Spleen (tissue), 11 donors: ENCODE results near the gene ABI3BP. TPM values are rescaled to one million over a fixed set of nuclear protein-coding genes. Genes with fewer than 3 reads are reported as not detected.

Experiments used
- DNase-seq: peaks from one replicate; pipeline ENCODE4 v3.0.0-alpha.2; 2020
- H3K27ac ChIP-seq, 8 donors: fragments of 200-600 bp; sonication (generic) in 7 of 8; 1 replicate in 4 of 8; 2 replicates in 4 of 8; pipeline versions ENCODE4 v1.5.0 to v1.8.0; 2016 to 2021; ENCODE audit warnings: inconsistent platforms in 4 of 8, mild to moderate bottlenecking in 4 of 8, moderate library complexity in 1 of 8
- H3K27me3 ChIP-seq, 7 donors: fragments of 200-600 bp; sonication (generic) in 6 of 7; replicated peaks in 1 of 7; 1 replicate in 4 of 7; 2 replicates in 3 of 7; pipeline versions ENCODE4 v1.5.0 to v1.8.0; 2016 to 2021; ENCODE audit warnings: inconsistent platforms in 3 of 7, mild to moderate bottlenecking in 1 of 7
- H3K36me3 ChIP-seq, 6 donors: fragments of 200-600 bp; sonication (generic) in 5 of 6; 1 replicate in 4 of 6; 2 replicates in 2 of 6; pipeline versions ENCODE4 v1.5.0 to v1.8.0; 2016 to 2021; ENCODE audit warnings: inconsistent platforms in 2 of 6
- H3K4me1 ChIP-seq, 6 donors: fragments of 200-600 bp; sonication (generic) in 5 of 6; 1 replicate in 3 of 6; 2 replicates in 3 of 6; pipeline versions ENCODE4 v1.5.0 to v1.8.0; 2016 to 2021; ENCODE audit warnings: inconsistent platforms in 3 of 6
- H3K4me3 ChIP-seq, 8 donors: fragments of 200-600 bp; sonication (generic) in 7 of 8; 1 replicate in 4 of 8; 2 replicates in 4 of 8; pipeline versions ENCODE4 v1.5.0 to v1.8.0; 2016 to 2021; ENCODE audit warnings: inconsistent platforms in 4 of 8, mild to moderate bottlenecking in 4 of 8, moderate library complexity in 2 of 8
- H3K9me3 ChIP-seq, 8 donors: fragments of 200-600 bp; sonication (generic) in 7 of 8; 1 replicate in 4 of 8; 2 replicates in 4 of 8; pipeline versions ENCODE4 v1.5.0 to v1.8.0; 2016 to 2021; ENCODE audit warnings: inconsistent platforms in 4 of 8
- CTCF ChIP-seq, 11 experiments: fragments of 200-600 bp in 7 of 11; fragments of 450-650 bp in 4 of 11; sonication (generic) in 4 of 11; IDR thresholded peaks in 8 of 11; conservative IDR thresholded peaks in 3 of 11; 1 replicate in 7 of 11; 2 replicates in 4 of 11; pipeline versions ENCODE4 v1.4.0 to v1.8.0; 2016 to 2021; ENCODE audit warnings: antibody characterized with exemption in 11 of 11, inconsistent platforms in 4 of 11, mild to moderate bottlenecking in 1 of 11
- POLR2A ChIP-seq, 3 donors: fragments of 450-650 bp; IDR thresholded peaks; one replicate each; pipeline ENCODE4 v1.5.1; 2017; ENCODE audit warnings: antibody characterized with exemption in 3 of 3, mild to moderate bottlenecking in 1 of 3
- POLR2AphosphoS5 ChIP-seq, 3 donors: sonication (generic); formaldehyde crosslinking; IDR thresholded peaks; one replicate each; pipeline ENCODE4 v1.5.1; 2017; ENCODE audit warnings: antibody characterized with exemption in 3 of 3
- WGBS, 5 donors: extraction: QIAGEN DNeasy Blood & Tissue Kit in 3 of 5; methylation state at CpG; one replicate each; pipeline versions ENCODE4 v1.1.5 to v1.1.7; 2013 to 2018; 5-methylcytosine and 5-hydroxymethylcytosine counted together
- intact Hi-C: fragments of 100-400 bp; cut with DNase I; formaldehyde crosslinking; loops from one replicate; pipeline ENCODE4 v1.15.0; 2023; ENCODE audit warnings: low total_unique reads
- polyA plus RNA-seq, 3 donors: library from polyadenylated mRNA; stranded (reverse); fragments of 200-250 nt; gene quantifications; one replicate each; pipeline ENCODE4 v1.2.1, GENCODE V29; 2013
- total RNA-seq, 7 donors: library from RNA; depleted of rRNA in 3 of 7; stranded (reverse); fragments of >200 nt in 3 of 7; fragmentation: NEBNext Ultra II Directional in 4 of 7; extraction: Animal tissue kit (Norgen Biotek cat#: 25700) in 4 of 7; gene quantifications; one replicate each; pipeline versions ENCODE4 v1.1.0 to v1.2.1, GENCODE V29; 2016 to 2021
- donor health status: healthy with polysubstance abuse.
- donor health status: DM: no; HTN: no; CAD: no; lungs with moderate emphysema.
- donor health status: DM: no; HTN: no; CAD: no.
- donor health status: Bipolar disorder and iron deficiency.
- donor health status: healthy.
- donor health status: DM: no; HTN: no; CAD: no.
- donor health status: DM: yes; HTN: yes; CAD: no.

ABI3BP gene
- total and polyA plus RNA-seq, 10 donors, result 4.2 to 29.9 (median 16.3) TPM

- Histone ChIP-seq H3K36me3 (peaks cover 0 to 45% (median 20%) of the 10 kb centered on the region in 6 donors), H3K4me1 (no peaks in the 10 kb centered on the region), H3K27ac (no peak overlapping the region), H3K9me3 (no peaks in the 10 kb centered on the region), H3K4me3 (no peak overlapping the region), H3K27me3 (no peaks in the 10 kb centered on the region)
- 67 to 96% (median 79%) methylated on average over 2 of the region's 2 CpGs for WGBS, 5 donors
- no peak for DNase-seq
- intact Hi-C loops, result no loop called here
- no peak for TF ChIP-seq CTCF (IDR thresholded peaks at IDR 0.05 in 8 of 11, conservative IDR thresholded peaks at IDR 0.05 in 3 of 11)
- no peak for TF ChIP-seq POLR2AphosphoS5 (IDR thresholded peaks at IDR 0.05)
- TF ChIP-seq POLR2A (IDR thresholded peaks at IDR 0.05), result no peak
These were observed 236.8 kb downstream of the ABI3BP start for GRCh38 chr3:100756441-100756840.

GRCh38 chr3:100754563-100755334, 238.5 kb downstream of the ABI3BP start:
- Histone ChIP-seq H3K36me3 (peaks cover 0 to 62% (median 35%) of the 10 kb centered on the region in 6 donors), H3K27ac (no peak overlapping the region), H3K27me3 (no peaks in the 10 kb centered on the region), H3K9me3 (no peaks in the 10 kb centered on the region), H3K4me3 (no peak overlapping the region), H3K4me1 (no peaks in the 10 kb centered on the region)
- intact Hi-C loops, result no loop called here
- TF ChIP-seq POLR2A (IDR thresholded peaks at IDR 0.05), result no peak
- no peak for TF ChIP-seq POLR2AphosphoS5 (IDR thresholded peaks at IDR 0.05)
- no peak for TF ChIP-seq CTCF (IDR thresholded peaks at IDR 0.05 in 8 of 11, conservative IDR thresholded peaks at IDR 0.05 in 3 of 11)
- DNase-seq, result no peak
- 74 to 93% (median 76%) methylated on average over 3 of the region's 3 CpGs for WGBS, 5 donors

- peaks cover 0 to 71% (median 41%) of the 10 kb centered on the region in 6 donors for H3K36me3 ChIP-seq
- 91 to 99% (median 95%) methylated on average over 2 of the region's 2 CpGs for WGBS, 5 donors
These were observed 239.4 kb downstream of the ABI3BP start for GRCh38 chr3:100753846-100754245.

More at GRCh38 chr3:100753846-100754245, 239.4 kb downstream of the ABI3BP start:
- Histone ChIP-seq H3K4me1 (no peaks in the 10 kb centered on the region), H3K4me3 (no peak overlapping the region), H3K9me3 (no peaks in the 10 kb centered on the region), H3K27ac (no peak overlapping the region), H3K27me3 (no peaks in the 10 kb centered on the region)
- TF ChIP-seq POLR2A (IDR thresholded peaks at IDR 0.05), result no peak
- TF ChIP-seq POLR2AphosphoS5 (IDR thresholded peaks at IDR 0.05), result no peak
- no peak for TF ChIP-seq CTCF (IDR thresholded peaks at IDR 0.05 in 8 of 11, conservative IDR thresholded peaks at IDR 0.05 in 3 of 11)
- no peak for DNase-seq
- intact Hi-C loops, result no loop called here
